Measurements from ENCODE around the gene PABPN1L.
"Not testable (repeated sequence)": the region's sequence is repeated elsewhere in the genome, so short reads cannot be mapped to it uniquely, and the experiment has no call there.

Gene PABPN1L

GRCh38 chr16:88827727-88828126 is 38.7 kb downstream of the PABPN1L start:
- no peak for DNase-seq (ENCODE audit: low spot score)

- no peak for DNase-seq (ENCODE audit: low spot score)
These were observed 40.2 kb downstream of the PABPN1L start for GRCh38 chr16:88826070-88826840.

GRCh38 chr16:88825146-88825545 is 41.3 kb downstream of the PABPN1L start:
- no peak for DNase-seq (ENCODE audit: low spot score)

GRCh38 chr16:88824256-88825077 is 42.0 kb downstream of the PABPN1L start:
- DNase-seq (ENCODE audit: low spot score), result no peak

GRCh38 chr16:88823646-88824045 is 42.8 kb downstream of the PABPN1L start:
- not testable (repeated sequence) for DNase-seq (ENCODE audit: low spot score)

- DNase-seq (ENCODE audit: low spot score), result no peak
These were observed 44.0 kb downstream of the PABPN1L start for GRCh38 chr16:88822281-88823040.

- DNase-seq (ENCODE audit: low spot score), result no peak
These were observed 45.2 kb downstream of the PABPN1L start for GRCh38 chr16:88821168-88821850.

GRCh38 chr16:88820385-88821025 is 46.0 kb downstream of the PABPN1L start:
- no peak for DNase-seq (ENCODE audit: low spot score)

GRCh38 chr16:88819126-88819525 is 47.3 kb downstream of the PABPN1L start:
- no peak for DNase-seq (ENCODE audit: low spot score)

- no peak for DNase-seq (ENCODE audit: low spot score)
These were observed 47.9 kb downstream of the PABPN1L start for GRCh38 chr16:88818575-88818874.

GRCh38 chr16:88817785-88818574 is 48.5 kb downstream of the PABPN1L start:
- DNase-seq (ENCODE audit: low spot score), result no peak

- no peak for DNase-seq (ENCODE audit: low spot score)
These were observed 49.5 kb downstream of the PABPN1L start for GRCh38 chr16:88816736-88817535.

GRCh38 chr16:88815901-88816589 is 50.4 kb downstream of the PABPN1L start:
- no peak for DNase-seq (ENCODE audit: low spot score)

- no peak for DNase-seq (ENCODE audit: low spot score)
These were observed 51.2 kb downstream of the PABPN1L start for GRCh38 chr16:88815227-88815626.

GRCh38 chr16:88814144-88814502 is 52.3 kb downstream of the PABPN1L start:
- DNase-seq (ENCODE audit: low spot score), result no peak
